ENCODE measurements around the gene MYH3.

DNA sequence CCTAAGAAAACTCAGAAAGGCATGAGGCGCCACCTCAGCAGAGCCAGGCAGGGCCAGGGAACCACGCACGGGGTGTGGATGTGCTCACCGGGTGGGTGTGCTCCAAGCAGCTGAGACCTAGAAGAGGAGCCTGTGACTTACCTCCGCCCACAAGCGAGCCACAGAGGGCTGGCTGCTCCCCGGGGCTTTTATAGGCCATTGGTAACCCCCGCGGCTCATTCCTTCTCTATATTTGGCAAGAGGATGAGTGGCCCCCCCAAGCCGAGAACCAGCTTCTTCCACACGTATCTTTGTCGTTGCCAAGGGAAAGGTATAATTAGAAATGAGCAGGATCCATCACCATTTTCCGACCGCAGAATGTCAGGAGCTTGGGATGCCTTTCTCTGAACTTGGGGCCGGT lies at the start of gene MYH3:
- no peak for TF ChIP-seq POLR2A (IDR thresholded peaks at IDR 0.05)
- TF ChIP-seq CTCF (IDR thresholded peaks at IDR 0.05) = no peak

All from right lobe of liver (tissue), 4 donors.